Endothelial cell of umbilical vein (primary cell): ENCODE results near the gene DPYD. TPM values are rescaled to one million over a fixed set of nuclear protein-coding genes. Genes with fewer than 3 reads are reported as not detected.

Experiments used
- BruUV-seq: library from RNA; stranded (reverse); fragments of 400-500 nt; replicated peaks from 2 replicates; lab custom pipeline; 2021; lab: Mats Ljungman, UMichigan
- CTCF ChIA-PET: fragments of 300-600, 350-600 bp; sonication (Branson Sonifier 250); formaldehyde crosslinking; loops from one replicate; lab custom pipeline; 2021; ENCODE audit warnings: antibody characterized with exemption, inconsistent platforms; lab: Charles Lee
- POLR2A ChIA-PET: fragments of 300-600, 350-600 bp; sonication (Branson Sonifier 250); formaldehyde crosslinking; loops from one replicate; lab custom pipeline; 2021; ENCODE audit warnings: antibody characterized with exemption, inconsistent platforms; lab: Charles Lee
- DNase-seq: peaks from one replicate; pipeline ENCODE4 v3.0.0-alpha.2; 2011; ENCODE audit warnings: low read depth, low spot score
- FAIRE-seq: peaks from 2 replicates; lab custom pipeline; 2011; peaks lifted over from hg19 to GRCh38; lab: Jason Lieb, UNC
- H2AFZ ChIP-seq: 2 replicates; pipeline ENCODE4 v1.6.0; 2012; ENCODE audit warnings: low read depth, low read length, control low read depth, inconsistent platforms
- H3K27ac ChIP-seq: 2 replicates; pipeline ENCODE4 v1.5.1; 2011; ENCODE audit warnings: low read depth, mild to moderate bottlenecking, control low read depth, low read length, moderate library complexity; ENCODE audit not compliant: insufficient read depth
- H3K27me3 ChIP-seq, 2 experiments: 2 replicates each; pipeline versions ENCODE4 v1.6.0 to v1.6.1; 2011; ENCODE audit warnings: low read length in 2 of 2, mixed read lengths in 1 of 2; ENCODE audit not compliant: control insufficient read depth in 2 of 2, insufficient read depth in 2 of 2
- H3K36me3 ChIP-seq, 2 experiments: 2 replicates in 1 of 2; 3 replicates in 1 of 2; pipeline ENCODE4 v1.5.1; 2011; ENCODE audit warnings: low read length in 2 of 2, mild to moderate bottlenecking in 1 of 2, moderate library complexity in 1 of 2; ENCODE audit not compliant: control insufficient read depth in 2 of 2, insufficient read depth in 2 of 2; ENCODE audit errors: extremely low read depth in 1 of 2
- H3K4me1 ChIP-seq: 3 replicates; pipeline ENCODE4 v1.5.1; 2011; ENCODE audit warnings: mild to moderate bottlenecking, low read length; ENCODE audit not compliant: control insufficient read depth, insufficient read depth; ENCODE audit errors: extremely low read depth
- H3K4me2 ChIP-seq: 2 replicates; pipeline ENCODE4 v1.6.1; 2011; ENCODE audit warnings: low read length, control low read depth, mixed read lengths; ENCODE audit not compliant: insufficient read depth
- H3K4me3 ChIP-seq, 3 experiments: fragments of 200-600 bp in 1 of 3; sonication (generic), shearing (Covaris generic) in 1 of 3; replicated peaks in 1 of 3; 2 replicates each; pipeline ENCODE4 v1.5.1; 2011 to 2016; ENCODE audit warnings: control low read depth in 3 of 3, low read length in 3 of 3, mild to moderate bottlenecking in 2 of 3, inconsistent platforms in 1 of 3, low read depth in 1 of 3, moderate library complexity in 1 of 3; ENCODE audit not compliant: insufficient read depth in 1 of 3
- H3K79me2 ChIP-seq: 2 replicates; pipeline ENCODE4 v1.6.0; 2012; ENCODE audit warnings: low read length, inconsistent platforms; ENCODE audit not compliant: control insufficient read depth, insufficient read depth
- H3K9ac ChIP-seq: replicated peaks from 2 replicates; pipeline ENCODE3; 2011; ENCODE audit warnings: low read length, control low read depth; ENCODE audit not compliant: insufficient read depth; ENCODE audit errors: extremely low read depth
- H3K9me1 ChIP-seq: replicated peaks from 3 replicates; pipeline ENCODE4 v1.6.0; 2011; ENCODE audit warnings: mild to moderate bottlenecking, low read length; ENCODE audit not compliant: control insufficient read depth, insufficient read depth; ENCODE audit errors: extremely low read depth
- H3K9me3 ChIP-seq: replicated peaks from 2 replicates; pipeline ENCODE4 v1.5.1; 2012; ENCODE audit warnings: low read length, inconsistent platforms; ENCODE audit not compliant: control insufficient read depth, insufficient read depth
- H4K20me1 ChIP-seq: replicated peaks from 2 replicates; pipeline ENCODE3; 2011; ENCODE audit warnings: mild to moderate bottlenecking, low read length; ENCODE audit not compliant: control insufficient read depth, insufficient read depth; ENCODE audit errors: extremely low read depth
- EZH2 ChIP-seq: IDR thresholded peaks from 2 replicates; pipeline ENCODE4 v1.6.1; 2012; ENCODE audit warnings: borderline replicate concordance, low read depth, mild to moderate bottlenecking, moderate library complexity, low read length, inconsistent platforms; ENCODE audit not compliant: severe bottlenecking
- FOS ChIP-seq: IDR thresholded peaks from 2 replicates; pipeline ENCODE4 v1.6.1; 2011; ENCODE audit warnings: mild to moderate bottlenecking, low read length, moderate library complexity, borderline replicate concordance; ENCODE audit not compliant: insufficient read depth
- GATA2 ChIP-seq: IDR thresholded peaks from 2 replicates; pipeline ENCODE4 v1.7.0; 2011; ENCODE audit warnings: low read depth, mild to moderate bottlenecking, moderate library complexity, mixed read lengths, low read length; ENCODE audit not compliant: insufficient read length, insufficient read depth
- JUN ChIP-seq: IDR thresholded peaks from 2 replicates; pipeline ENCODE4 v1.6.1; 2011; ENCODE audit warnings: borderline replicate concordance, low read depth; ENCODE audit not compliant: insufficient read length, insufficient read depth
- MYC ChIP-seq: IDR thresholded peaks from one replicate; pipeline ENCODE4 v1.6.1; 2011; ENCODE audit warnings: mild to moderate bottlenecking, low read depth, low read length
- POLR2A ChIP-seq: IDR thresholded peaks from 2 replicates; pipeline ENCODE4 v1.6.1; 2012; ENCODE audit warnings: low read depth, mild to moderate bottlenecking, control low read depth, low read length
- POLR2AphosphoS5 ChIP-seq: IDR thresholded peaks from 2 replicates; pipeline ENCODE4 v1.6.1; 2012; ENCODE audit warnings: low read depth, mild to moderate bottlenecking, control low read depth, low read length, moderate library complexity; ENCODE audit not compliant: insufficient read depth
- dilution Hi-C: fragments of 300-500 bp; cut with MboI; formaldehyde crosslinking; loops from one replicate; pipeline ENCODE4 v1.15.0; 2019; ENCODE audit warnings: low sequenced_read_pairs; ENCODE audit not compliant: extremely low pct_ligation_motif_present
- intact Hi-C: fragments of 100-400 bp; cut with micrococcal nuclease; formaldehyde crosslinking; loops from one replicate; pipeline ENCODE4 v1.10.0; 2022
- polyA plus RNA-seq, 4 experiments: library from polyadenylated mRNA; depleted of rRNA in 3 of 4; stranded (reverse) in 3 of 4; unstranded in 1 of 4; fragments of >200 nt; gene quantifications; 2 replicates each; pipeline versions ENCODE4 v1.2.1 to v1.2.3, GENCODE V29; 2011 to 2012; ENCODE audit warnings: missing spikeins in 1 of 4
- total RNA-seq: library from RNA; stranded (reverse); gene quantifications from 2 replicates; pipeline ENCODE4 v1.2.3, GENCODE V29; 2021
- TF ChIP-seq, protein P1 (sequence below): IDR thresholded peaks from 2 replicates; pipeline ENCODE4 v1.6.1; 2011; ENCODE audit not compliant: insufficient read depth, insufficient read length
- TF ChIP-seq, protein P2 (sequence below), 2 donors: IDR thresholded peaks; 1 replicate in 1 of 2; 2 replicates in 1 of 2; pipeline ENCODE4 v1.5.1; 2011; ENCODE audit warnings: low read length in 2 of 2, mild to moderate bottlenecking in 2 of 2, moderate library complexity in 2 of 2, control low read depth in 1 of 2, inconsistent platforms in 1 of 2, low read depth in 1 of 2; ENCODE audit not compliant: insufficient read depth in 1 of 2; ENCODE audit errors: extremely low read depth in 1 of 2

Gene DPYD
- total and polyA plus RNA-seq, 2 donors (not counting 3 experiments of a cell fraction or from before 2014, with no cell fraction given) = 4.6 to 15.1 TPM

DNA sequence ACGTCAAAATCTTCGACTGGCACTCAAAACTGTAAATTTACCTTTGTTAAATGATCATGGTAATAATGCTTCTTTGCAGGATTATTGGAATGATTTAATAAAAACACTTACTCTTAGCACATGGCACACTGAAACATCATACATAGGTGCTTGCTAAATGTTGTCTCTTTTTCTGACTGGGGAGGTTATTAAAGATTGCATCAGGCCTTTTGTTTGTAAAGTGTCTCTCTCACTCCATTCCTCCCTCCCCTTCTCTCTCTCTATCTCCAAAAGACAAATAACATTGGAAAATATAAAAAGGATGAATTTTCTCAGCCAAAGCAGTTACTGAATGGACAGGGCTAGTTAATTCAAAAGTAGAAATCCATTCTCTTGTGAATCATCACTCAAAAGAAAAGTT is 404.2 kb downstream of the DPYD start:
- Histone ChIP-seq H3K4me3 (no peak overlapping the region), H2AFZ (no peak overlapping the region), H3K27me3 (no peaks in the 10 kb centered on the region), H3K9me3 (no peaks in the 10 kb centered on the region), H3K36me3 (no peaks in the 10 kb centered on the region), H3K27ac (no peak overlapping the region), H3K79me2 (no peaks in the 10 kb centered on the region), H4K20me1 (no peaks in the 10 kb centered on the region), H3K9me1 (no peaks in the 10 kb centered on the region), H3K4me1 (no peaks in the 10 kb centered on the region), H3K4me2 (no peak overlapping the region), H3K9ac (no peak overlapping the region)
- dilution Hi-C loops = no loop called here
- ChIA-PET POLR2A (no interaction called here), CTCF (no interaction called here)
- no TSS peak for BruUV-seq
- FAIRE-seq (no peak), DNase-seq (no peak)
- intact Hi-C loops = no loop called here
- TF ChIP-seq MYC = no peak
- TF ChIP-seq GATA2 = no peak
- no peak for TF ChIP-seq POLR2A
- TF ChIP-seq, protein P1, sequence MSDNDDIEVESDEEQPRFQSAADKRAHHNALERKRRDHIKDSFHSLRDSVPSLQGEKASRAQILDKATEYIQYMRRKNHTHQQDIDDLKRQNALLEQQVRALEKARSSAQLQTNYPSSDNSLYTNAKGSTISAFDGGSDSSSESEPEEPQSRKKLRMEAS = no peak
- TF ChIP-seq JUN = no peak
- no peak for TF ChIP-seq POLR2AphosphoS5
- TF ChIP-seq EZH2 = no peak
- TF ChIP-seq FOS = no peak
- TF ChIP-seq, protein P2, sequence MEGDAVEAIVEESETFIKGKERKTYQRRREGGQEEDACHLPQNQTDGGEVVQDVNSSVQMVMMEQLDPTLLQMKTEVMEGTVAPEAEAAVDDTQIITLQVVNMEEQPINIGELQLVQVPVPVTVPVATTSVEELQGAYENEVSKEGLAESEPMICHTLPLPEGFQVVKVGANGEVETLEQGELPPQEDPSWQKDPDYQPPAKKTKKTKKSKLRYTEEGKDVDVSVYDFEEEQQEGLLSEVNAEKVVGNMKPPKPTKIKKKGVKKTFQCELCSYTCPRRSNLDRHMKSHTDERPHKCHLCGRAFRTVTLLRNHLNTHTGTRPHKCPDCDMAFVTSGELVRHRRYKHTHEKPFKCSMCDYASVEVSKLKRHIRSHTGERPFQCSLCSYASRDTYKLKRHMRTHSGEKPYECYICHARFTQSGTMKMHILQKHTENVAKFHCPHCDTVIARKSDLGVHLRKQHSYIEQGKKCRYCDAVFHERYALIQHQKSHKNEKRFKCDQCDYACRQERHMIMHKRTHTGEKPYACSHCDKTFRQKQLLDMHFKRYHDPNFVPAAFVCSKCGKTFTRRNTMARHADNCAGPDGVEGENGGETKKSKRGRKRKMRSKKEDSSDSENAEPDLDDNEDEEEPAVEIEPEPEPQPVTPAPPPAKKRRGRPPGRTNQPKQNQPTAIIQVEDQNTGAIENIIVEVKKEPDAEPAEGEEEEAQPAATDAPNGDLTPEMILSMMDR (IDR thresholded peaks at IDR 0.05; ENCODE audit: extremely low read depth in 1 of 2, insufficient read depth in 1 of 2, low read depth in 1 of 2, low read length in 2 of 2) = no peak
